K562 (cell line): ENCODE data around the gene DHTKD1. TPM values are rescaled to one million over a fixed set of nuclear protein-coding genes. Genes with fewer than 3 reads are reported as not detected.

ENCODE experiments used
- ATAC-seq: fragments of 200-7000 bp; cut with Tn5 transposase; 3 replicates; pipeline ENCODE4 v1.9.1; 2020; ENCODE audit warnings: moderate library complexity
- BruUV-seq: library from RNA; stranded (reverse); fragments of 400-500 nt; replicated peaks from 2 replicates; lab custom pipeline; 2021; lab: Mats Ljungman, UMichigan
- CTCF ChIA-PET: fragments of 300-600 bp; formaldehyde crosslinking; extraction: SDS; loops from one replicate; lab custom pipeline; 2021; ENCODE audit warnings: low intra/inter-chr PET ratio; lab: Yijun Ruan, JAX
- POLR2A ChIA-PET: fragments of 300-600, 350-650 bp; sonication (Branson Sonifier 250); formaldehyde crosslinking; extraction: SDS; loops from one replicate; lab custom pipeline; 2021; ENCODE audit warnings: antibody characterized with exemption, inconsistent platforms; lab: Yijun Ruan, JAX
- DNase-seq, 4 experiments: peaks; one replicate each; pipeline versions ENCODE4 v3.0.0 to v3.0.0-alpha.2; 2011 to 2018; ENCODE audit warnings: low spot score in 3 of 4, mixed read lengths in 3 of 4; ENCODE audit errors: extremely low read depth in 1 of 4
- FAIRE-seq: peaks from 2 replicates; lab custom pipeline; 2011; peaks lifted over from hg19 to GRCh38; lab: Jason Lieb, UNC
- H2AFZ ChIP-seq: 2 replicates; pipeline ENCODE4 v1.6.0; 2011; ENCODE audit warnings: low read depth, low read length, control low read depth, inconsistent platforms
- H3K27ac ChIP-seq: fragments of 200-600 bp; 3 replicates; pipeline ENCODE4 v1.8.0; 2011; ENCODE audit warnings: low read depth, mild to moderate bottlenecking, control low read depth, inconsistent platforms, low read length, moderate library complexity, mixed read lengths; ENCODE audit errors: extremely low read depth
- H3K27me3 ChIP-seq, 2 experiments: fragments of 300-600 bp in 1 of 2; 2 replicates in 1 of 2; 3 replicates in 1 of 2; pipeline versions ENCODE4 v1.6.0 to v1.8.0; 2011; ENCODE audit warnings: inconsistent platforms in 2 of 2, low read length in 2 of 2, mild to moderate bottlenecking in 1 of 2, mixed read lengths in 1 of 2, moderate library complexity in 1 of 2; ENCODE audit not compliant: control insufficient read depth in 2 of 2, insufficient read depth in 2 of 2
- H3K36me3 ChIP-seq: fragments of 300-600 bp; 3 replicates; pipeline ENCODE4 v1.8.0; 2011; ENCODE audit warnings: mild to moderate bottlenecking, low read length, inconsistent platforms; ENCODE audit not compliant: control insufficient read depth, insufficient read depth
- H3K4me1 ChIP-seq, 2 experiments: fragments of 200-600 bp in 1 of 2; replicated peaks in 1 of 2; 2 replicates in 1 of 2; 3 replicates in 1 of 2; pipeline versions ENCODE4 v1.5.1 to v1.8.0; 2011; ENCODE audit warnings: inconsistent platforms in 2 of 2, low read length in 2 of 2, mild to moderate bottlenecking in 1 of 2, mixed read lengths in 1 of 2, moderate library complexity in 1 of 2; ENCODE audit not compliant: control insufficient read depth in 2 of 2, insufficient read depth in 2 of 2
- H3K4me2 ChIP-seq: 2 replicates; pipeline ENCODE4 v1.6.1; 2011; ENCODE audit warnings: low read length, control low read depth, inconsistent platforms, mixed read lengths; ENCODE audit not compliant: insufficient read depth
- H3K4me3 ChIP-seq: fragments of 200-600 bp; sonication (generic), shearing (Covaris generic); 2 replicates; pipeline ENCODE4 v1.5.1; 2016; ENCODE audit warnings: control low read depth, inconsistent platforms
- H3K79me2 ChIP-seq: fragments of 200-600 bp; 3 replicates; pipeline ENCODE4 v1.8.0; 2011; ENCODE audit warnings: low read length, inconsistent platforms; ENCODE audit not compliant: control insufficient read depth, insufficient read depth
- H3K9ac ChIP-seq, 2 experiments: 2 replicates each; pipeline versions ENCODE4 v1.6.0 to v1.6.1; 2011; ENCODE audit warnings: low read depth in 2 of 2, low read length in 2 of 2, control low read depth in 1 of 2, inconsistent platforms in 1 of 2, mild to moderate bottlenecking in 1 of 2, mixed read lengths in 1 of 2; ENCODE audit not compliant: insufficient read depth in 1 of 2
- H3K9me1 ChIP-seq: one replicate; pipeline ENCODE4 v1.6.0; 2011; ENCODE audit warnings: inconsistent platforms, mild to moderate bottlenecking, low read length, moderate library complexity; ENCODE audit not compliant: control insufficient read depth, insufficient read depth
- H3K9me3 ChIP-seq: replicated peaks from 2 replicates; pipeline ENCODE4 v1.5.1; 2011; ENCODE audit warnings: low read depth, low read length, inconsistent platforms; ENCODE audit not compliant: control insufficient read depth, insufficient read depth
- H4K20me1 ChIP-seq: replicated peaks from 2 replicates; pipeline ENCODE4 v1.6.1; 2011; ENCODE audit warnings: low read length, inconsistent platforms, mixed read lengths; ENCODE audit not compliant: control insufficient read depth, insufficient read depth
- CEBPG ChIP-seq, 3 experiments: fragments of 200-800 bp in 1 of 3; sonication (Bioruptor generic) in 1 of 3; sonication (generic) in 1 of 3; formaldehyde crosslinking in 1 of 3; IDR thresholded peaks in 2 of 3; conservative IDR thresholded peaks in 1 of 3; 2 replicates each; pipeline versions ENCODE4 v1.6.1 to v1.8.0; 2016 to 2022; ENCODE audit warnings: missing compliant biosample characterization in 2 of 3, missing genetic modification characterization in 2 of 3, mild to moderate bottlenecking in 1 of 3, missing genetic modification reagents in 1 of 3
- HNRNPL ChIP-seq: fragments of 200-400 bp; formaldehyde crosslinking; IDR thresholded peaks from 2 replicates; pipeline ENCODE4 v1.6.1; 2017; ENCODE audit warnings: low read depth, mild to moderate bottlenecking, low read length
- JUND ChIP-seq, 2 experiments: IDR thresholded peaks; 2 replicates in 1 of 2; 3 replicates in 1 of 2; pipeline ENCODE4 v1.6.1; 2011; ENCODE audit warnings: borderline replicate concordance in 2 of 2, low read depth in 2 of 2, low read length in 2 of 2, improper control_type of control experiment in 1 of 2, missing biosample characterization in 1 of 2, missing genetic modification characterization in 1 of 2, missing genetic modification reagents in 1 of 2
- KLF6 ChIP-seq: fragments of 250-450 bp; sonication (Bioruptor Pico); IDR thresholded peaks from 2 replicates; pipeline ENCODE4 v1.4.0; 2020; ENCODE audit warnings: mild to moderate bottlenecking, moderate library complexity, borderline replicate concordance
- MYBL2 ChIP-seq, 2 experiments: fragments of 450-650 bp in 1 of 2; sonication (generic) in 1 of 2; formaldehyde crosslinking in 1 of 2; IDR thresholded peaks; 2 replicates each; pipeline versions ENCODE4 v1.6.1 to v1.8.1; 2017 to 2022; ENCODE audit warnings: borderline replicate concordance in 1 of 2, inconsistent platforms in 1 of 2, low read depth in 1 of 2, mild to moderate bottlenecking in 1 of 2, missing genetic modification reagents in 1 of 2, moderate library complexity in 1 of 2
- NFXL1 ChIP-seq: fragments of 450-650 bp; formaldehyde crosslinking; IDR thresholded peaks from 2 replicates; pipeline ENCODE4 v1.4.0; 2021; ENCODE audit warnings: mild to moderate bottlenecking
- WGBS: fragments of 100-300 bp; shearing (Covaris generic); methylation state at CpG from one replicate; pipeline ENCODE4 v1.1.6; 2016; ENCODE audit warnings: low coverage, mixed read lengths; ENCODE audit not compliant: insufficient coverage; ENCODE audit errors: missing lambda C conversion rate; 5-methylcytosine and 5-hydroxymethylcytosine counted together
- in situ Hi-C: fragments of 300-500 bp; cut with MboI; formaldehyde crosslinking; loops from 4 replicates; pipeline ENCODE4 v1.15.0; 2018; ENCODE audit warnings: inconsistent platforms, mixed read lengths
- intact Hi-C: fragments of 100-400 bp; cut with micrococcal nuclease; formaldehyde crosslinking; loops from 2 replicates; pipeline ENCODE4 v1.14.2; 2022
- polyA plus RNA-seq, 8 experiments: library from polyadenylated mRNA; depleted of rRNA in 4 of 8; stranded (reverse) in 5 of 8; unstranded in 3 of 8; fragments of >200 nt; fragmentation: Nextera tagmentation in 2 of 8; fragmentation: Illumina TruSeq in 1 of 8; extraction: Ambion mirVana in 2 of 8; extraction: Trizol in 1 of 8; gene quantifications; 2 replicates each; pipeline versions ENCODE4 v1.2.1 to v1.2.3, GENCODE V29; 2011 to 2014; ENCODE audit warnings: inconsistent platforms in 1 of 8, missing spikeins in 1 of 8
- total RNA-seq, 7 experiments: library from RNA; depleted of rRNA in 6 of 7; stranded (reverse); fragments of >200 nt in 6 of 7; fragmentation: Illumina TruSeq in 2 of 7; extraction: Trizol in 2 of 7; gene quantifications; 2 replicates each; pipeline versions ENCODE4 v1.2.1 to v1.2.3, GENCODE V29; 2011 to 2021; ENCODE audit warnings: low replicate concordance in 1 of 7
- TF ChIP-seq, protein P1 (sequence below), 2 experiments: fragments of 450-650 bp; formaldehyde crosslinking in 1 of 2; IDR thresholded peaks; 2 replicates each; pipeline versions ENCODE4 v1.4.0 to v1.6.1; 2014 to 2020; ENCODE audit warnings: mild to moderate bottlenecking in 2 of 2, borderline replicate concordance in 1 of 2, low read depth in 1 of 2
- TF ChIP-seq, protein P2 (sequence below), 2 experiments: IDR thresholded peaks; 2 replicates each; pipeline ENCODE4 v1.6.1; 2012; ENCODE audit warnings: improper control_type of control experiment in 2 of 2, low read depth in 2 of 2, low read length in 2 of 2, borderline replicate concordance in 1 of 2

Gene DHTKD1
- total and polyA plus RNA-seq, 9 of the 15 experiments (the other 6 are each of a cell fraction or from before 2014, with no cell fraction given) = 3.1 to 19.7 (median 6.8) TPM

DNA sequence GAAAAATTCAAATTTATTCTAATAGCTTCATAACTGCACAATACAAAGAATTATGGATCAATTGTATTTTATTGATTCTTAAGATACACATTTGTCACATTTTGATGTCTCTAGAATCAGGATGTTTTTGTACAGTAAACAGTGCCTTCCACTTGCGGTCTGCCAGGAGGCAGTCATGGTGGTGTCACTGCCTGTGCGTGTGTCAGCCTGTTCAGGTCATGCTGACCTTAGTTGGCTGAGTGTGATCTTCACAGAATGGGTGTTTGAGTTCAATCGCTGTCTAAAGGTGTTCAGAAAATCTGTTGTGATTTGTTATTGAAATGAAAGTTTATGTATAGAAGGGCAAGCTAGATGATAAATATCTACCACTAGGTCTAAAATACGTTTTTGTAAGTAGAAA, 81.4 kb downstream of the DHTKD1 start (continued):
- TF ChIP-seq KLF6 (CRISPR knock-in tag) = no peak

DNA sequence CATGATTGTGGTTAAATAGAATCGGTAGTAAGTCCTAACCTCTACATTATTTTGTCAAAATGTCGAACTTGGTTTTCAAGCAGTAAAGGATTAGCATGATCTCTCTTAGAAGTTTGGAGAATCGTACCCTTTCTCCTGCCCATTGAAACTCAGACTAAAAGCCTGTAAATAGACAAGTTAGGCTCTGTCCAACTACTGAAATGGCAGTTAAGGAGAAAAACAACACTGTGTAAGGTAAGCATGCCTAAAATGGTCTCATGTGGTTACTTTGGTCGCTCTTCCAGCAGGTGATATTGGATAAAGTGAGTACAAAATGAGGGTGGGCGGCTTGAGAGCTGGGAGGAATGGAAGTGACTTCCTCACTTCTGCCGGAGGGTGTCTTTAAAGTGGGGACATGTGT, 85.8 kb downstream of the DHTKD1 start:
- Histone ChIP-seq H2AFZ (no peak overlapping the region), H3K4me3 (no peak overlapping the region), H3K27me3 (no peaks in the 10 kb centered on the region), H4K20me1 (no peaks in the 10 kb centered on the region), H3K79me2 (no peaks in the 10 kb centered on the region), H3K9me1 (no peaks in the 10 kb centered on the region), H3K27ac (no peak overlapping the region), H3K9me3 (no peaks in the 10 kb centered on the region; the same call in 1 of the 2 replicates), H3K36me3 (peaks cover 8% of the 10 kb centered on the region; the same call in 2 of the 3 replicates), H3K9ac (no peak overlapping the region), H3K4me1 (no peaks in the 10 kb centered on the region), H3K4me2 (no peak overlapping the region)
- 49% methylated on average over 6 of the region's 6 CpGs for WGBS
- DNase-seq (no peak), FAIRE-seq (no peak), ATAC-seq (no peak)
- in situ Hi-C loops (no loop called here), intact Hi-C loops (no loop called here)
- no TSS peak for BruUV-seq
- ChIA-PET CTCF (no interaction called here), POLR2A (no interaction called here)
- TF ChIP-seq HNRNPL = no peak
- TF ChIP-seq NFXL1 = no peak
- TF ChIP-seq MYBL2 (IDR thresholded peaks at IDR 0.05; ENCODE audit: low read depth) = no peak
- no peak for TF ChIP-seq MYBL2 (CRISPR knock-in tag; IDR thresholded peaks at IDR 0.05; ENCODE audit: borderline replicate concordance)
- TF ChIP-seq, protein P1, sequence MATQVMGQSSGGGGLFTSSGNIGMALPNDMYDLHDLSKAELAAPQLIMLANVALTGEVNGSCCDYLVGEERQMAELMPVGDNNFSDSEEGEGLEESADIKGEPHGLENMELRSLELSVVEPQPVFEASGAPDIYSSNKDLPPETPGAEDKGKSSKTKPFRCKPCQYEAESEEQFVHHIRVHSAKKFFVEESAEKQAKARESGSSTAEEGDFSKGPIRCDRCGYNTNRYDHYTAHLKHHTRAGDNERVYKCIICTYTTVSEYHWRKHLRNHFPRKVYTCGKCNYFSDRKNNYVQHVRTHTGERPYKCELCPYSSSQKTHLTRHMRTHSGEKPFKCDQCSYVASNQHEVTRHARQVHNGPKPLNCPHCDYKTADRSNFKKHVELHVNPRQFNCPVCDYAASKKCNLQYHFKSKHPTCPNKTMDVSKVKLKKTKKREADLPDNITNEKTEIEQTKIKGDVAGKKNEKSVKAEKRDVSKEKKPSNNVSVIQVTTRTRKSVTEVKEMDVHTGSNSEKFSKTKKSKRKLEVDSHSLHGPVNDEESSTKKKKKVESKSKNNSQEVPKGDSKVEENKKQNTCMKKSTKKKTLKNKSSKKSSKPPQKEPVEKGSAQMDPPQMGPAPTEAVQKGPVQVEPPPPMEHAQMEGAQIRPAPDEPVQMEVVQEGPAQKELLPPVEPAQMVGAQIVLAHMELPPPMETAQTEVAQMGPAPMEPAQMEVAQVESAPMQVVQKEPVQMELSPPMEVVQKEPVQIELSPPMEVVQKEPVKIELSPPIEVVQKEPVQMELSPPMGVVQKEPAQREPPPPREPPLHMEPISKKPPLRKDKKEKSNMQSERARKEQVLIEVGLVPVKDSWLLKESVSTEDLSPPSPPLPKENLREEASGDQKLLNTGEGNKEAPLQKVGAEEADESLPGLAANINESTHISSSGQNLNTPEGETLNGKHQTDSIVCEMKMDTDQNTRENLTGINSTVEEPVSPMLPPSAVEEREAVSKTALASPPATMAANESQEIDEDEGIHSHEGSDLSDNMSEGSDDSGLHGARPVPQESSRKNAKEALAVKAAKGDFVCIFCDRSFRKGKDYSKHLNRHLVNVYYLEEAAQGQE (IDR thresholded peaks at IDR 0.05; ENCODE audit: borderline replicate concordance) = peak; percentile 32
- TF ChIP-seq, protein P1 (CRISPR knock-in tag; IDR thresholded peaks at IDR 0.05; ENCODE audit: low read depth) = no peak
- no peak for TF ChIP-seq CEBPG (CRISPR knock-in tag; IDR thresholded peaks at IDR 0.05)
- TF ChIP-seq CEBPG (tag; conservative IDR thresholded peaks at IDR 0.05 in 1 of 2, IDR thresholded peaks at IDR 0.05 in 1 of 2) = no peak
- no peak for TF ChIP-seq JUND (IDR thresholded peaks at IDR 0.05; ENCODE audit: borderline replicate concordance, low read depth, low read length)
- no peak for TF ChIP-seq JUND (tag; IDR thresholded peaks at IDR 0.05; ENCODE audit: borderline replicate concordance, low read depth, low read length)
- TF ChIP-seq, protein P2, sequence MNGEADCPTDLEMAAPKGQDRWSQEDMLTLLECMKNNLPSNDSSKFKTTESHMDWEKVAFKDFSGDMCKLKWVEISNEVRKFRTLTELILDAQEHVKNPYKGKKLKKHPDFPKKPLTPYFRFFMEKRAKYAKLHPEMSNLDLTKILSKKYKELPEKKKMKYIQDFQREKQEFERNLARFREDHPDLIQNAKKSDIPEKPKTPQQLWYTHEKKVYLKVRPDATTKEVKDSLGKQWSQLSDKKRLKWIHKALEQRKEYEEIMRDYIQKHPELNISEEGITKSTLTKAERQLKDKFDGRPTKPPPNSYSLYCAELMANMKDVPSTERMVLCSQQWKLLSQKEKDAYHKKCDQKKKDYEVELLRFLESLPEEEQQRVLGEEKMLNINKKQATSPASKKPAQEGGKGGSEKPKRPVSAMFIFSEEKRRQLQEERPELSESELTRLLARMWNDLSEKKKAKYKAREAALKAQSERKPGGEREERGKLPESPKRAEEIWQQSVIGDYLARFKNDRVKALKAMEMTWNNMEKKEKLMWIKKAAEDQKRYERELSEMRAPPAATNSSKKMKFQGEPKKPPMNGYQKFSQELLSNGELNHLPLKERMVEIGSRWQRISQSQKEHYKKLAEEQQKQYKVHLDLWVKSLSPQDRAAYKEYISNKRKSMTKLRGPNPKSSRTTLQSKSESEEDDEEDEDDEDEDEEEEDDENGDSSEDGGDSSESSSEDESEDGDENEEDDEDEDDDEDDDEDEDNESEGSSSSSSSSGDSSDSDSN (IDR thresholded peaks at IDR 0.05; ENCODE audit: borderline replicate concordance in 1 of 2, low read depth in 2 of 2, low read length in 2 of 2) = no peak
